PC-3 (cell line): ENCODE results near the gene KRT24. TPM values are rescaled to one million over a fixed set of nuclear protein-coding genes. Genes with fewer than 3 reads are reported as not detected.

ENCODE experiments used
- ATAC-seq: fragments of 200-7000 bp; cut with Tn5 transposase; 2 replicates; pipeline ENCODE4 v1.9.1; 2020; ENCODE audit warnings: mild to moderate bottlenecking, moderate library complexity
- BruUV-seq: library from RNA; stranded (reverse); fragments of 400-500 nt; replicated peaks from 2 replicates; lab custom pipeline; 2021; lab: Mats Ljungman, UMichigan
- CTCF ChIA-PET: fragments of 300-600 bp; sonication (Branson Sonifier 250); formaldehyde crosslinking; loops from one replicate; lab custom pipeline; 2022; ENCODE audit warnings: antibody characterized with exemption; lab: Charles Lee
- POLR2A ChIA-PET: fragments of 300-600 bp; sonication (Branson Sonifier 250); formaldehyde crosslinking; loops from one replicate; lab custom pipeline; 2022; ENCODE audit warnings: antibody characterized with exemption; ENCODE audit not compliant: unreplicated experiment; lab: Charles Lee
- DNase-seq: peaks from one replicate; pipeline ENCODE4 v3.0.0-alpha.2; 2015
- H2AFZ ChIP-seq: fragments of 300-600 bp; sonication (generic); 2 replicates; pipeline ENCODE4 v1.6.0; 2016; ENCODE audit warnings: antibody characterized with exemption, low read length
- H3F3A ChIP-seq: fragments of 300-600 bp; sonication (generic); one replicate; pipeline ENCODE4 v1.6.0; 2017; ENCODE audit warnings: antibody characterized with exemption, low read length, control low read depth, mild to moderate bottlenecking; ENCODE audit not compliant: unreplicated experiment
- H3K27ac ChIP-seq: fragments of 300-600 bp; sonication (generic); 2 replicates; pipeline ENCODE4 v1.5.1; 2016; ENCODE audit warnings: mild to moderate bottlenecking, low read length
- H3K27me3 ChIP-seq: fragments of 300-600 bp; sonication (generic); 2 replicates; pipeline ENCODE4 v1.6.1; 2016; ENCODE audit warnings: low read length, mixed read lengths
- H3K36me3 ChIP-seq: fragments of 300-600 bp; sonication (generic); 2 replicates; pipeline ENCODE4 v1.6.1; 2016; ENCODE audit warnings: low read depth, mixed run types, low read length, mixed read lengths
- H3K4me1 ChIP-seq: fragments of 300-600 bp; sonication (generic); 2 replicates; pipeline ENCODE4 v1.5.1; 2016; ENCODE audit warnings: low read length; ENCODE audit not compliant: insufficient read depth
- H3K4me2 ChIP-seq: fragments of 300-600 bp; sonication (generic); 2 replicates; pipeline ENCODE4 v1.6.0; 2016; ENCODE audit warnings: low read length
- H3K4me3 ChIP-seq: fragments of 300-600 bp; sonication (generic); 2 replicates; pipeline ENCODE4 v1.5.1; 2016; ENCODE audit warnings: mild to moderate bottlenecking, low read length, mixed read lengths
- H3K79me2 ChIP-seq: fragments of 300-600 bp; sonication (generic); 2 replicates; pipeline ENCODE4 v1.6.1; 2017; ENCODE audit warnings: low read length, mixed read lengths
- H3K9ac ChIP-seq: fragments of 300-600 bp; sonication (generic); 2 replicates; pipeline ENCODE4 v1.6.0; 2016; ENCODE audit warnings: mild to moderate bottlenecking, low read length
- H3K9me2 ChIP-seq: fragments of 300-600 bp; sonication (generic); replicated peaks from 2 replicates; pipeline ENCODE4 v1.6.1; 2016; ENCODE audit warnings: mixed run types, low read length, mixed read lengths
- H3K9me3 ChIP-seq: fragments of 300-600 bp; sonication (generic); 2 replicates; pipeline ENCODE4 v1.6.1; 2016; ENCODE audit warnings: low read length, mixed read lengths
- H4K20me1 ChIP-seq: fragments of 300-600 bp; sonication (generic); 2 replicates; pipeline ENCODE4 v1.6.1; 2016; ENCODE audit warnings: low read length, mixed read lengths
- CTCF ChIP-seq: fragments of 300-600 bp; sonication (generic); conservative IDR thresholded peaks from 2 replicates; pipeline ENCODE4 v1.5.1; 2017; ENCODE audit warnings: antibody characterized with exemption, low read depth, mild to moderate bottlenecking, low read length
- EZH2 ChIP-seq: fragments of 300-600 bp; sonication (generic); IDR thresholded peaks from one replicate; pipeline ENCODE4 v1.6.1; 2017; ENCODE audit warnings: antibody characterized with exemption, mild to moderate bottlenecking, low read length; ENCODE audit not compliant: unreplicated experiment
- EZH2phosphoT487 ChIP-seq: fragments of 300-600 bp; sonication (generic); IDR thresholded peaks from 2 replicates; pipeline ENCODE4 v1.6.1; 2018; ENCODE audit warnings: mild to moderate bottlenecking, antibody characterized with exemption, low read length, borderline replicate concordance
- intact Hi-C: fragments of 100-400 bp; cut with micrococcal nuclease; formaldehyde crosslinking; loops from 2 replicates; pipeline ENCODE4 v1.9.0; 2023
- total RNA-seq: library from RNA; depleted of rRNA; stranded (reverse); fragments of >200 nt; gene quantifications from 2 replicates; pipeline ENCODE4 v1.2.3, GENCODE V29; 2014

KRT24 gene
- total RNA-seq, 1 experiment from 2014 or later = not detected

DNA sequence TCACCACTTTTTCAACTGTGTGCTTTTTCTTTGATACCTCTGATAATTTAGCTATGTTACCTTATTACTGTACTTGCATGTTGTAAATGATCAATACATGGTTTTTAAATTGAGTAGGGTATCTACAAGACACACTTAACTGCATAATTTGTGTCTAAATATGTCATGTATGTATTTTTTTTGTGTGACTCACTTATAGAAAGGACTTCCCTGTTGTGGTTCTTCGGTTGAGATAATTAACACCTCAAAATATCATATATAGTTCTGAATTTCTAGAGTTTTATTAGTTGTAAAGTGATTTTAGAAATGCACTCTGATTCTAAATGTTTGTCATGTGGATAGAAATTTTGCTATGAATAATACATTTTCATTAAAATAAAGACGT is 24.0 kb downstream of the KRT24 start:
- no peaks in the 10 kb centered on the region for H3K79me2 ChIP-seq
- no peak overlapping the region for H3K4me2 ChIP-seq
- H2AFZ ChIP-seq = no peak overlapping the region
- no peaks in the 10 kb centered on the region for H3F3A ChIP-seq
- TF ChIP-seq EZH2phosphoT487 (no peak), EZH2 (no peak), CTCF (no peak)
- intact Hi-C loops = no loop called here
- no peaks in the 10 kb centered on the region for H4K20me1 ChIP-seq
- H3K9ac ChIP-seq = no peak overlapping the region
- BruUV-seq = no TSS peak
- ChIA-PET CTCF (no interaction called here), POLR2A (no interaction called here)
- no peak overlapping the region for H3K4me3 ChIP-seq
- H3K27ac ChIP-seq = no peak overlapping the region
- ATAC-seq (no peak), DNase-seq (no peak)
- no peaks in the 10 kb centered on the region for H3K4me1 ChIP-seq
- no peaks in the 10 kb centered on the region for H3K9me3 ChIP-seq
- peaks cover 27% of the 10 kb centered on the region for H3K27me3 ChIP-seq
- no peaks in the 10 kb centered on the region for H3K9me2 ChIP-seq
- H3K36me3 ChIP-seq = no peaks in the 10 kb centered on the region

DNA sequence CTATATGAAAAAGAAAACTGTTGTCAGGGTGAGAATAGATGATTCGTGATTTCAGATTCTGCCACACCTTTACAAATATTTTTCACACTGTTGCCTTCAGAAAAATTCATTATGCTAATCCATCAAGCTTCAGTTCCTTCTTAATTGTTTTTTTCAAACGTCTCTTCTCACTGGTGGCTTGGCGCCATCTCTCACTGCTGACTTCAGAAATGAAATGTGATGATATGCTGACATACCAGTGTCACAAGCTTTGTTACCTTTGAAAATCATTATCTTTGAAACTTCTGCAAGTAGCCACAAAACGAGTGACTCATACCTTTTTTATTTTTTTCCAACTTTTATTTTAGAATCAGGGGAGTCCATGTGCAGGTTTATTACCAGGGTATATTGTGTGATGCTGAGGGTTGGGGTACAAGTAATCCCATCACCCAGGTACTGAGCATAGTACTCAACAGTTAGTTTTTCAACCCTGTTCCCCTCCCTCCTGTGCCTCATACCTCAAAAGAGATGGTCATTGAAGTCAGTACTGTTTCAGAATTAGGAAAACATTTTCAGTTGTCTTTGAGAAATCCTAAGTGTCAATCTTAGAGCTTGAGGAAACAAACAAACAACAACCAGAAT is 24.5 kb downstream of the KRT24 start:
- no TSS peak for BruUV-seq
- TF ChIP-seq EZH2 (no peak), EZH2phosphoT487 (no peak), CTCF (no peak)
- DNase-seq (no peak), ATAC-seq (no peak)
- Histone ChIP-seq H3K9ac (no peak overlapping the region), H3K27ac (no peak overlapping the region), H3F3A (no peaks in the 10 kb centered on the region), H3K4me1 (no peaks in the 10 kb centered on the region), H3K27me3 (peaks cover 32% of the 10 kb centered on the region), H3K4me2 (no peak overlapping the region), H3K36me3 (no peaks in the 10 kb centered on the region), H3K79me2 (no peaks in the 10 kb centered on the region), H3K9me2 (no peaks in the 10 kb centered on the region), H2AFZ (no peak overlapping the region), H4K20me1 (no peaks in the 10 kb centered on the region), H3K4me3 (no peak overlapping the region), H3K9me3 (no peaks in the 10 kb centered on the region)
- ChIA-PET POLR2A (no interaction called here), CTCF (no interaction called here)
- intact Hi-C loops = no loop called here

- CTCF ChIA-PET = no interaction called here
- no peak for ATAC-seq
- POLR2A ChIA-PET = no interaction called here
Observed at GRCh38 chr17:40675905-40676304, 27.6 kb downstream of the KRT24 start.

More at GRCh38 chr17:40675905-40676304, 27.6 kb downstream of the KRT24 start:
- no peak for DNase-seq
- H3K4me2 ChIP-seq = no peak overlapping the region
- H3K9me2 ChIP-seq = no peaks in the 10 kb centered on the region
- no peak overlapping the region for H3K27ac ChIP-seq
- H4K20me1 ChIP-seq = no peaks in the 10 kb centered on the region
- no TSS peak for BruUV-seq
- peaks cover 34% of the 10 kb centered on the region for H3K27me3 ChIP-seq
- TF ChIP-seq EZH2 = no peak
- H3K9me3 ChIP-seq = no peaks in the 10 kb centered on the region
- intact Hi-C loops = no loop called here
- H3K4me1 ChIP-seq = no peaks in the 10 kb centered on the region
- H3K9ac ChIP-seq = no peak overlapping the region
- H3K4me3 ChIP-seq = no peak overlapping the region
- no peaks in the 10 kb centered on the region for H3K79me2 ChIP-seq
- H3F3A ChIP-seq = no peaks in the 10 kb centered on the region
- no peak overlapping the region for H2AFZ ChIP-seq
- H3K36me3 ChIP-seq = no peaks in the 10 kb centered on the region
